ENCODE measurements around the gene TMIGD3.
"Not testable (repeated sequence)": the region's sequence is repeated elsewhere in the genome, so short reads cannot be mapped to it uniquely, and the experiment has no call there.

Gene TMIGD3

GRCh38 chr1:111503585-111504060, at the start of gene TMIGD3, which contains the start of gene ADORA3:
Gene TMIGD3, minus strand, starts transcription at chr1:111503633. Its CDS starts 279 bp downstream, at chr1:111503354.
Gene ADORA3, minus strand, starts transcription at chr1:111503633. Its CDS starts 279 bp downstream, at chr1:111503354.
- DNase-seq, result no peak

- DNase-seq, result peak; percentile 95
These were observed 49.8 kb upstream of the TMIGD3 start for GRCh38 chr1:111553196-111553595.

GRCh38 chr1:111552587-111552986, 49.2 kb upstream of the TMIGD3 start:
- no peak for DNase-seq

GRCh38 chr1:111551623-111552411, 48.4 kb upstream of the TMIGD3 start:
- no peak for DNase-seq

- DNase-seq, result not testable (repeated sequence)
These were observed 44.4 kb upstream of the TMIGD3 start for GRCh38 chr1:111547786-111548185.

- DNase-seq, result peak; percentile 57
These were observed 38.8 kb upstream of the TMIGD3 start for GRCh38 chr1:111542187-111542586.

- DNase-seq, result peak; percentile 78
These were observed 38.3 kb upstream of the TMIGD3 start for GRCh38 chr1:111541721-111542120.

GRCh38 chr1:111540928-111541327, 37.5 kb upstream of the TMIGD3 start:
- no peak for DNase-seq

GRCh38 chr1:111538343-111539025, 35.1 kb upstream of the TMIGD3 start:
- DNase-seq, result peak; percentile 66

- DNase-seq, result no peak
These were observed 32.1 kb upstream of the TMIGD3 start for GRCh38 chr1:111535256-111536191.

GRCh38 chr1:111520053-111520452, 16.6 kb upstream of the TMIGD3 start:
- no peak for DNase-seq

GRCh38 chr1:111517469-111518225, 14.2 kb upstream of the TMIGD3 start:
- DNase-seq, result no peak

GRCh38 chr1:111516005-111516535, 12.6 kb upstream of the TMIGD3 start:
- peak; percentile 76 for DNase-seq

- peak; percentile 81 for DNase-seq
These were observed 12.0 kb upstream of the TMIGD3 start for GRCh38 chr1:111515291-111516004.

GRCh38 chr1:111513410-111514020, 10.1 kb upstream of the TMIGD3 start:
- DNase-seq, result no peak

GRCh38 chr1:111512931-111513330, 9.5 kb upstream of the TMIGD3 start:
- no peak for DNase-seq

- DNase-seq, result no peak
These were observed 8.9 kb upstream of the TMIGD3 start for GRCh38 chr1:111512132-111512889.

- no peak for DNase-seq
These were observed 7.9 kb upstream of the TMIGD3 start for GRCh38 chr1:111511370-111511769.

GRCh38 chr1:111509997-111510375, 6.6 kb upstream of the TMIGD3 start:
- DNase-seq, result no peak

Data from EL (cell line).